ENCODE data around the gene DRGX.

Gene DRGX

DNA sequence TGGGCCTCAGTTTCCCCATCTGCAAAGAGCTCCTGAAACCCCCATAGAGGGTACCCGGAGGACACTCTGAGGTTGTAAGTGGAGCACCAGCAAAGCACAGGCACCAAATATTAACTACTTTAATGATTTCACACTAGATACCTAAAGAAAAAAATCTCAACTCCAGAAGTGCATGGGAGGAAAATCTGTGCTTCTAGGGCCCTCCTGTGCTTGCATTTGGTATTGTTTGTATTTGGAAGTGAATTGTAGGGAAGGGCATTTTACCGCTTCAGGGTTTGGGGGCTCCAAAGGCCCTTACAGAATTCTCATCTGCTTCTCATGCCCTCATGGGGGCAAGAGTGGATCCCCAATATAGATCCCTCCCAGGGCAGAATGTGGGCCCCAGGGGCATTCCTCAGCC, 22.4 kb upstream of the DRGX start:
- H3K27me3 ChIP-seq (replicated peaks; ENCODE audit: control insufficient read depth, insufficient read depth, low read length): no peaks in the 10 kb centered on the region
- no peaks in the 10 kb centered on the region for H3K36me3 ChIP-seq (ENCODE audit: control insufficient read depth, insufficient read depth, low read length)
- no peak for DNase-seq (ENCODE audit: extremely low read depth, insufficient read length)
- TF ChIP-seq, protein P1, sequence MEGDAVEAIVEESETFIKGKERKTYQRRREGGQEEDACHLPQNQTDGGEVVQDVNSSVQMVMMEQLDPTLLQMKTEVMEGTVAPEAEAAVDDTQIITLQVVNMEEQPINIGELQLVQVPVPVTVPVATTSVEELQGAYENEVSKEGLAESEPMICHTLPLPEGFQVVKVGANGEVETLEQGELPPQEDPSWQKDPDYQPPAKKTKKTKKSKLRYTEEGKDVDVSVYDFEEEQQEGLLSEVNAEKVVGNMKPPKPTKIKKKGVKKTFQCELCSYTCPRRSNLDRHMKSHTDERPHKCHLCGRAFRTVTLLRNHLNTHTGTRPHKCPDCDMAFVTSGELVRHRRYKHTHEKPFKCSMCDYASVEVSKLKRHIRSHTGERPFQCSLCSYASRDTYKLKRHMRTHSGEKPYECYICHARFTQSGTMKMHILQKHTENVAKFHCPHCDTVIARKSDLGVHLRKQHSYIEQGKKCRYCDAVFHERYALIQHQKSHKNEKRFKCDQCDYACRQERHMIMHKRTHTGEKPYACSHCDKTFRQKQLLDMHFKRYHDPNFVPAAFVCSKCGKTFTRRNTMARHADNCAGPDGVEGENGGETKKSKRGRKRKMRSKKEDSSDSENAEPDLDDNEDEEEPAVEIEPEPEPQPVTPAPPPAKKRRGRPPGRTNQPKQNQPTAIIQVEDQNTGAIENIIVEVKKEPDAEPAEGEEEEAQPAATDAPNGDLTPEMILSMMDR (IDR thresholded peaks at IDR 0.05; ENCODE audit: insufficient read depth, low read length, poor library complexity, severe bottlenecking): no peak
- no peak overlapping the region for H3K4me3 ChIP-seq (replicated peaks; ENCODE audit: low read depth, low read length)

DNA sequence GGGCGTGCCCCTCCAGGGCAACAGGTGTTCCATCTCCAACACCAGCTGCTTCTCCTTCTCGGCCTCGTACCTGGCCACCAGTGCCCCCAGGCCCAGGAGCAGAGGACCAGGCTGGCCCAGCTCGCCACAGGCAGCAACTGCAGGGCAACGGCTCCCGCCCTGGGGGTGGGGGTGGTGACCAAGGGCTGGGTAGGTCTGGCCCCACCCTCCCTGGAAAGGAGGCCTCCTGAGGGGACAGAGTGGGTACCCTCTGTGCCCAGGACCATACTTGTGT, 22.1 kb upstream of the DRGX start:
- no peaks in the 10 kb centered on the region for H3K27me3 ChIP-seq (replicated peaks; ENCODE audit: control insufficient read depth, insufficient read depth, low read length)
- no peak for DNase-seq (ENCODE audit: extremely low read depth, insufficient read length)
- H3K36me3 ChIP-seq (ENCODE audit: control insufficient read depth, insufficient read depth, low read length): no peaks in the 10 kb centered on the region
- H3K4me3 ChIP-seq (replicated peaks; ENCODE audit: low read depth, low read length): no peak overlapping the region
- TF ChIP-seq, protein P1 (IDR thresholded peaks at IDR 0.05; ENCODE audit: insufficient read depth, low read length, poor library complexity, severe bottlenecking): no peak

DNA sequence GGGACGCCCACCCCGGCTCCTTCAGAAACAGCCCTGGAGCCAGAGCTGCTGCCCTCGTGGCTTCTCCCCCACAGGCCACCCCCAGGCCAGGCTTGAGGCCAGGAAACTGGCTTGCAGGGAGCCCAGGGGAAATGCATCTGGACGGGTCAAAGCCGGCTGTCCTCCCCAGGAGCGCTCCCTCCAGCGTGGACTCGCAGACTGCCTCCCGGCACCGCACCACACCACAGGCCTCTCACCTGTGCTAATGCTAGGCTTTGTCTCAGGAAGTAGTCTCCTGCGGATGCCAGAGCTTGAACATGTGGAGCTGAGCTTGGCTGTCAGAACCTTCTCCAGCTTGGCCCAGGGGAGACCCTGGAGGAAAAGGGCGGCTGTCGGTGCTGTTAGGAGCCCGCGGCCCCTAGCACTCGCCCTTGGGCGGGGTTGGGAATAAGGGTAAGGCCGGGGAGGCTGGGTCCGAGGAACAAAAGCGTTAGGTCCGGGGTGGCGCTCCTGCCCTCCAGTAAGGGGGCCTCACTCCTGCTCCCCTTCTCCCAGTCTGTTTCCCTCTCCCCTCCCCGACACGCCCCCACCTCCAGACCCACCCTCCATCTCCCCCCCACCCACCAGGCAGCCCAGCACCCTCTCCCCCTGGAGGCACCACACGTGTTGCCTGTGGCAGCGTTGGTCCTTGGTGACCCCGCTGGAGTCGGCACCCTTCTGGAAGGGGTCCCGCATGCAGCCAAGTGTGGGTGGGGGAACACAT, 21.6 kb upstream of the DRGX start:
- Histone ChIP-seq H3K4me3 (replicated peaks; ENCODE audit: low read depth, low read length) (no peak overlapping the region), H3K36me3 (ENCODE audit: control insufficient read depth, insufficient read depth, low read length) (no peaks in the 10 kb centered on the region), H3K27me3 (replicated peaks; ENCODE audit: control insufficient read depth, insufficient read depth, low read length) (no peaks in the 10 kb centered on the region)
- TF ChIP-seq, protein P1 (IDR thresholded peaks at IDR 0.05; ENCODE audit: insufficient read depth, low read length, poor library complexity, severe bottlenecking): no peak
- no peak for DNase-seq (ENCODE audit: extremely low read depth, insufficient read length)

DNA sequence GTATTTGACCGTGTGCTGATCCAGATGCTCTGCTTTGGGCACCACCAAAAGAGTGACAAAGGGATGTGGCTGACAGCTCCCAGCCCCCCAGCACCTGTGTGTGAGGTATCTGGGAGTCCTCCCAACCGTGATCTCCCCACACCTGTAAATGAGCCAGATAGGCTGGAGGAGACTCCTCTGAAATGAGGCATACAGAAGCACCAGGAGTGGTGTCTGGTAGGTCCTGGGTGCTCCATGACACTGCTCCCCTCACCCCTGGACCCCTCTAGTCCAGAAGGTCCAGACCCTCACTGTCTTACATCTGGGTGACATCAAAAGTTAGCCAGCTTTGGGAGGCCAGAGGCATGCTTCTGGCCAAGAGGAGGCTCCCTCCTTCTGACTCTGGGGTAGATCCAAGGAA, 20.0 kb upstream of the DRGX start:
- TF ChIP-seq, protein P1 (IDR thresholded peaks at IDR 0.05; ENCODE audit: insufficient read depth, low read length, poor library complexity, severe bottlenecking): no peak
- no peak for DNase-seq (ENCODE audit: extremely low read depth, insufficient read length)
- Histone ChIP-seq H3K27me3 (replicated peaks; ENCODE audit: control insufficient read depth, insufficient read depth, low read length) (no peaks in the 10 kb centered on the region), H3K4me3 (replicated peaks; ENCODE audit: low read depth, low read length) (no peak overlapping the region), H3K36me3 (ENCODE audit: control insufficient read depth, insufficient read depth, low read length) (no peaks in the 10 kb centered on the region)

DNA sequence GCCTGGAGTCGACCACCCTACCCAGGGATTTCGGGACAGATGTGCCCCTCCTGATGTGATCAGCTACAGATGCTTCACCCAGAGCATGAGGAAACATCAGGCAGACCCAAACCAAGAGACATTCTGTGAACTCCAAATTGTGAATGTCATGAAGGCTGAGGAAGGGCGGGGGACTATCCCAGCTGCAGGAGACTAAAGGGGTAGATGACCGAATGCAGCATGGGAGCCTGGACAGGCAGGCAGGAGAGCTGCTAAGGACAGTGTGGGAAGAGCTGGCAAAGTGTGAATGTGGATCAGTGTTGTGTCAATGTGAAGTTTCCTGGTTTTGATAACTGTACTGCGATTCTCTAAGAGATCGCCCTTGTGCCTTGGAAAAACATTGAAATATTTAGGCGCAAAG, 19.2 kb upstream of the DRGX start:
- H3K4me3 ChIP-seq (replicated peaks; ENCODE audit: low read depth, low read length): no peak overlapping the region
- H3K27me3 ChIP-seq (replicated peaks; ENCODE audit: control insufficient read depth, insufficient read depth, low read length): no peaks in the 10 kb centered on the region
- TF ChIP-seq, protein P1 (IDR thresholded peaks at IDR 0.05; ENCODE audit: insufficient read depth, low read length, poor library complexity, severe bottlenecking): no peak
- DNase-seq (ENCODE audit: extremely low read depth, insufficient read length): no peak
- no peaks in the 10 kb centered on the region for H3K36me3 ChIP-seq (ENCODE audit: control insufficient read depth, insufficient read depth, low read length)

DNA sequence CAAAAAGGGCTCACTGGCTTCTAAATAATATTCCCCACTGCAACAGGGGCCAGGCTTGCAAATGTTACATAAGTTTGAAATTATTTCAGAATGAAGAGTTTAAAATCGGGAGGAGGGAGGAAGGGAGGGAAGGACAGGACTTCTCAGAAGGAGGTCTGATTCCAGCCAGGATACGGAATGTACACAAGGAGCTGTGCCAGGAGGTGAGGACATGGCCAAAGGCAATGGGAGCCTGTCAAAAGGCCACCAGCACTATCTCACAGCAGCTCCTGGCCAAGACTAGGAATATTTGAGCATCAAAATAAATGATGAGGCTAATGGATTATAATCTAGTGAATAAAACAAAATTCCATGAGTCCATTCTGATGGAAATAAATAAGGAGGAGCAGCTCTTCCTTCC, 18.6 kb upstream of the DRGX start:
- H3K27me3 ChIP-seq (replicated peaks; ENCODE audit: control insufficient read depth, insufficient read depth, low read length): no peaks in the 10 kb centered on the region; the same call in 1 of the 2 replicates

More for the DNA sequence above, 18.6 kb upstream of the DRGX start:
- H3K36me3 ChIP-seq (ENCODE audit: control insufficient read depth, insufficient read depth, low read length): no peaks in the 10 kb centered on the region
- no peak overlapping the region for H3K4me3 ChIP-seq (replicated peaks; ENCODE audit: low read depth, low read length)
- DNase-seq (ENCODE audit: extremely low read depth, insufficient read length): no peak
- TF ChIP-seq, protein P1 (IDR thresholded peaks at IDR 0.05; ENCODE audit: insufficient read depth, low read length, poor library complexity, severe bottlenecking): no peak
